ENCODE results near the gene FOXF2. TPM values are rescaled to one million over a fixed set of nuclear protein-coding genes. Genes with fewer than 3 reads are reported as not detected.
A peak's percentile ranks its signal among the peaks of the same experiment; 100 is the strongest.

The FOXF2 gene
- total and polyA plus RNA-seq, 2 experiments from 2014 or later: not detected

DNA sequence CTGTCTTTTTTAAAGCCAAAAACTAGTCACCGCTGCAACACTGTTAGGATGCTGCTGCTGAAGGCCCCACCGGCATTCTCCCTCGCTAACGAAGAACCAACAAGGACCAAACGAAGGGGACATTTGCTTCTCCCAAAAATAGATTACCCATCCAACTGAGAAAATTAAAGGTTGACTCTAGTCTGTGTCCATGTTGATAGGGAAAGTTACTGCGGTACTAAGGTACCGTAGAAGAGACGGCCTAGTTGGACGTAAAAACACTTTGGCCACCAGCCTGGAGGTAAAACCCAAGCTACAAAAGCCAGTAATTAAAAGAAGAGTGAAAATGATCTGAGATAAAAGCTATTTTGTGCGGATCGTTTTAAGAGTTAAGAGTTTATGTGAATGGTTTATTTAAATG lies 11.8 kb upstream of the FOXF2 start (continued):
- TF ChIP-seq, protein P1, sequence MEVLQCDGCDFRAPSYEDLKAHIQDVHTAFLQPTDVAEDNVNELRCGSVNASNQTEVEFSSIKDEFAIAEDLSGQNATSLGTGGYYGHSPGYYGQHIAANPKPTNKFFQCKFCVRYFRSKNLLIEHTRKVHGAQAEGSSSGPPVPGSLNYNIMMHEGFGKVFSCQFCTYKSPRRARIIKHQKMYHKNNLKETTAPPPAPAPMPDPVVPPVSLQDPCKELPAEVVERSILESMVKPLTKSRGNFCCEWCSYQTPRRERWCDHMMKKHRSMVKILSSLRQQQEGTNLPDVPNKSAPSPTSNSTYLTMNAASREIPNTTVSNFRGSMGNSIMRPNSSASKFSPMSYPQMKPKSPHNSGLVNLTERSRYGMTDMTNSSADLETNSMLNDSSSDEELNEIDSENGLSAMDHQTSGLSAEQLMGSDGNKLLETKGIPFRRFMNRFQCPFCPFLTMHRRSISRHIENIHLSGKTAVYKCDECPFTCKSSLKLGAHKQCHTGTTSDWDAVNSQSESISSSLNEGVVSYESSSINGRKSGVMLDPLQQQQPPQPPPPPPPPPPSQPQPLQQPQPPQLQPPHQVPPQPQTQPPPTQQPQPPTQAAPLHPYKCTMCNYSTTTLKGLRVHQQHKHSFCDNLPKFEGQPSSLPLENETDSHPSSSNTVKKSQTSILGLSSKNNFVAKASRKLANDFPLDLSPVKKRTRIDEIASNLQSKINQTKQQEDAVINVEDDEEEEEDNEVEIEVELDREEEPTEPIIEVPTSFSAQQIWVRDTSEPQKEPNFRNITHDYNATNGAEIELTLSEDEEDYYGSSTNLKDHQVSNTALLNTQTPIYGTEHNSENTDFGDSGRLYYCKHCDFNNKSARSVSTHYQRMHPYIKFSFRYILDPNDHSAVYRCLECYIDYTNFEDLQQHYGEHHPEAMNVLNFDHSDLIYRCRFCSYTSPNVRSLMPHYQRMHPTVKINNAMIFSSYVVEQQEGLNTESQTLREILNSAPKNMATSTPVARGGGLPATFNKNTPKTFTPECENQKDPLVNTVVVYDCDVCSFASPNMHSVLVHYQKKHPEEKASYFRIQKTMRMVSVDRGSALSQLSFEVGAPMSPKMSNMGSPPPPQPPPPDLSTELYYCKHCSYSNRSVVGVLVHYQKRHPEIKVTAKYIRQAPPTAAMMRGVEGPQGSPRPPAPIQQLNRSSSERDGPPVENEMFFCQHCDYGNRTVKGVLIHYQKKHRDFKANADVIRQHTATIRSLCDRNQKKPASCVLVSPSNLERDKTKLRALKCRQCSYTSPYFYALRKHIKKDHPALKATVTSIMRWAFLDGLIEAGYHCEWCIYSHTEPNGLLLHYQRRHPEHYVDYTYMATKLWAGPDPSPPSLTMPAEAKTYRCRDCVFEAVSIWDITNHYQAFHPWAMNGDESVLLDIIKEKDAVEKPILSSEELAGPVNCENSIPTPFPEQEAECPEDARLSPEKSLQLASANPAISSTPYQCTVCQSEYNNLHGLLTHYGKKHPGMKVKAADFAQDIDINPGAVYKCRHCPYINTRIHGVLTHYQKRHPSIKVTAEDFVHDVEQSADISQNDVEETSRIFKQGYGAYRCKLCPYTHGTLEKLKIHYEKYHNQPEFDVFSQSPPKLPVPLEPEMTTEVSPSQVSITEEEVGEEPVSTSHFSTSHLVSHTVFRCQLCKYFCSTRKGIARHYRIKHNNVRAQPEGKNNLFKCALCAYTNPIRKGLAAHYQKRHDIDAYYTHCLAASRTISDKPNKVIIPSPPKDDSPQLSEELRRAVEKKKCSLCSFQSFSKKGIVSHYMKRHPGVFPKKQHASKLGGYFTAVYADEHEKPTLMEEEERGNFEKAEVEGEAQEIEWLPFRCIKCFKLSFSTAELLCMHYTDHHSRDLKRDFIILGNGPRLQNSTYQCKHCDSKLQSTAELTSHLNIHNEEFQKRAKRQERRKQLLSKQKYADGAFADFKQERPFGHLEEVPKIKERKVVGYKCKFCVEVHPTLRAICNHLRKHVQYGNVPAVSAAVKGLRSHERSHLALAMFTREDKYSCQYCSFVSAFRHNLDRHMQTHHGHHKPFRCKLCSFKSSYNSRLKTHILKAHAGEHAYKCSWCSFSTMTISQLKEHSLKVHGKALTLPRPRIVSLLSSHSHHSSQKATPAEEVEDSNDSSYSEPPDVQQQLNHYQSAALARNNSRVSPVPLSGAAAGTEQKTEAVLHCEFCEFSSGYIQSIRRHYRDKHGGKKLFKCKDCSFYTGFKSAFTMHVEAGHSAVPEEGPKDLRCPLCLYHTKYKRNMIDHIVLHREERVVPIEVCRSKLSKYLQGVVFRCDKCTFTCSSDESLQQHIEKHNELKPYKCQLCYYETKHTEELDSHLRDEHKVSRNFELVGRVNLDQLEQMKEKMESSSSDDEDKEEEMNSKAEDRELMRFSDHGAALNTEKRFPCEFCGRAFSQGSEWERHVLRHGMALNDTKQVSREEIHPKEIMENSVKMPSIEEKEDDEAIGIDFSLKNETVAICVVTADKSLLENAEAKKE (CRISPR knock-in tag; IDR thresholded peaks at IDR 0.05): no peak
- TF ChIP-seq ZNF331 (CRISPR knock-in tag; IDR thresholded peaks at IDR 0.05; ENCODE audit: low read depth) (no peak), STAT1 (IDR thresholded peaks at IDR 0.05; ENCODE audit: unreplicated experiment) (no peak)

DNA sequence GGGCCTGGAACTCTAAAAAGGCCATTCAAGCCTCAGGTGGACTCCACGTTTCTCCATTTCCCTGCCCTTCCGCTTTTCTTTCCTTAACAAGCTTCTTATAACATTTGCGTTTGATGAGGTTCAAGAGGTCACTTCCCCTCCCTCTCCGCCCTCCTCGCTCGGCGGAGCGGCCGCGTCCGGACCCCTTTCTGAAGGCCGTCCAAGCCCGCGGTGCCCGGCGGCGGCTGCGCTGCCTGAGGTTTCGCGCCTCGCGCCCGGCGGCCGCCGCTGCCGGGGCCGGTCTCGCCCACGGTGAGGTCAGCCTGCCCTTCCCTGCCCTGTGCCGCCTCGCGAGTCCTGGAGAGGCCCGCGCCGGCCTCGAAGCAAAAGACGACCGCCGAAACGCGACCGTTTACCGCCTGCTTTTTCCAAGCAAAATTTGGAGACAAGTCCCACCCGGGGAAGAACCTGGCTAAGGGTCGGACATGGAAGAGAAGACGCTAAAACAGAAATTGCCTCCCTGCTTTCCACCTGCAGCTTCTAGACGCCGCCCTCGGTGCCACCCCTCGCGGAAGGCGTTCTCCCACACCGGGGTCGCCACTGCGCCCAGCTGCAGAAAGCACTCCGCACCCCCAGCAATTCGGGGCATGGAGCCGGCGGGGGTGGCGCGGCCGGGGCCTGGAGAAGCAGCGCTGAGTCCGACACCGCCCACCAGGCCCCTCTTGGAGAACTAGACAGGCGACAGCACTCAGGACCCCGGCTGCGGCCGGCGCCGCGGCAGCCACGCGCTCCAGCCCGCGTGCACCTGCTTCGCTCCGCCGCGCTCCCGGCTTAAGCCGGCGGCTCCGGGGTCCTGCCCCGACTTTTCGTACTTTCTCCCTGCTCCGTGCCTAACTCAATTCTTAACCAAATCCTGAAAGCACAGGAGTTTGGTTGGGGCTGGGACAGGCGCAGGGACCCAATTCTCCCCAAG lies 11.0 kb upstream of the FOXF2 start:
- Mint-ChIP-seq H3K36me3 (ENCODE audit: low read depth) (no peaks in the 10 kb centered on the region), H3K27me3 (ENCODE audit: insufficient read depth, low read depth, poor library complexity) (peaks cover 85% of the 10 kb centered on the region), H3K9me3 (0 out of 3 replicates have a peak, but pooled peaks cover 4% of the 10 kb centered on the region), H3K4me1 (peaks cover 24% of the 10 kb centered on the region), H3K27ac (no peak overlapping the region), H3K4me3 (peak overlapping the region; percentile 53)
- Histone ChIP-seq H3K4me3 (peak overlapping the region; percentile 53), H3K4me2 (peak overlapping the region; percentile 84), H3K79me2 (replicated peaks; ENCODE audit: insufficient read depth) (no peaks in the 10 kb centered on the region), H3K36me3 (ENCODE audit: insufficient read depth) (no peaks in the 10 kb centered on the region), H3K27ac (ENCODE audit: low read depth) (no peak overlapping the region), H2AFZ (peak overlapping the region; percentile 66), H3F3A (replicated peaks; ENCODE audit: low read depth) (peaks cover 20% of the 10 kb centered on the region), H3K4me1 (ENCODE audit: insufficient read depth) (peaks cover 36% of the 10 kb centered on the region), H3K27me3 (ENCODE audit: insufficient read depth) (peaks cover 100% of the 10 kb centered on the region), H3K9me2 (ENCODE audit: insufficient read depth) (no peaks in the 10 kb centered on the region), H4K20me1 (replicated peaks; ENCODE audit: insufficient read depth) (peaks cover 7% of the 10 kb centered on the region)
- peak; percentile 70 for DNase-seq (ENCODE audit: low spot score)
- peak; percentile 92 for TF ChIP-seq EZH2 (IDR thresholded peaks at IDR 0.05; ENCODE audit: low read depth, unreplicated experiment)
- no peak for TF ChIP-seq ZNF331 (CRISPR knock-in tag; IDR thresholded peaks at IDR 0.05; ENCODE audit: low read depth)
- TF ChIP-seq EZH2phosphoT487 (IDR thresholded peaks at IDR 0.05; ENCODE audit: unreplicated experiment): peak; percentile 68
- ATAC-seq: peak; percentile 14

Measured in GM23338 (cell line).